IMR-90 (cell line): ENCODE measurements around the gene DSTYK.
"Not testable (repeated sequence)": the region's sequence is repeated elsewhere in the genome, so short reads cannot be mapped to it uniquely, and the experiment has no call there.

Experiments
- MXI1 ChIP-seq: IDR thresholded peaks from 2 replicates; pipeline ENCODE4 v1.6.1; 2012; ENCODE audit warnings: low read depth, mild to moderate bottlenecking, low read length, moderate library complexity, borderline replicate concordance
- POLR2A ChIP-seq: IDR thresholded peaks from 2 replicates; pipeline ENCODE4 v1.6.1; 2012; ENCODE audit warnings: mild to moderate bottlenecking, low read depth, low read length
- RAD21 ChIP-seq: IDR thresholded peaks from 2 replicates; pipeline ENCODE4 v1.6.1; 2012; ENCODE audit warnings: low read length, improper control_type of control experiment
- RFX5 ChIP-seq: IDR thresholded peaks from 2 replicates; pipeline ENCODE4 v1.8.0; 2012; ENCODE audit warnings: low read depth, mild to moderate bottlenecking, low read length, moderate library complexity
- SMC3 ChIP-seq: fragments of 150-350 bp; IDR thresholded peaks from 2 replicates; pipeline ENCODE4 v1.6.1; 2016; ENCODE audit warnings: low read depth, mild to moderate bottlenecking, antibody characterized with exemption, low read length, moderate library complexity
- TF ChIP-seq, protein P1 (sequence below): conservative IDR thresholded peaks from 2 replicates; pipeline ENCODE4 v1.5.1; 2012; ENCODE audit warnings: mild to moderate bottlenecking, low read depth, low read length, improper control_type of control experiment
- TF ChIP-seq, protein P2 (sequence below): fragments of 150-350 bp; IDR thresholded peaks from 2 replicates; pipeline ENCODE4 v1.6.1; 2017; ENCODE audit warnings: mild to moderate bottlenecking, antibody characterized with exemption, low read length, low read depth

DNA sequence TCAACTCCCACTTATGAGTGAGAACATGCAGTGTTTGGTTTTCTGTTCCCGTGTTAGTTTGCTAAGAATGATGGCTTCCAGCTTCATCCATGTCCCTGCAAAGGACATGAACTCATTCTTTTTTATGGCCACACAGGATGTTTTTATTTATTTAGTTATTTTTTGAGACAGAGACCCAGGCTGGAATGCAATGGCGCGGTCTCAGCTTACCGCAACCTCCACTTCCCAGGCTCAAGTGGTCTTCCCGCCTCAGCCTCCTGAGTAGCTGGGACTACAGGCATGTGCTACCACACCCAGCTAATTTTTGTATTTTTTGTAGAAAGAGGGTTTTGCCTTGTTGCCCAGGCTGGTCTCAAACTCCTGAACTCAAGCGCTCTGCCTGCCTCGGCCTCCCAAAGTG lies 31.2 kb downstream of the DSTYK start:
- TF ChIP-seq, protein P1, sequence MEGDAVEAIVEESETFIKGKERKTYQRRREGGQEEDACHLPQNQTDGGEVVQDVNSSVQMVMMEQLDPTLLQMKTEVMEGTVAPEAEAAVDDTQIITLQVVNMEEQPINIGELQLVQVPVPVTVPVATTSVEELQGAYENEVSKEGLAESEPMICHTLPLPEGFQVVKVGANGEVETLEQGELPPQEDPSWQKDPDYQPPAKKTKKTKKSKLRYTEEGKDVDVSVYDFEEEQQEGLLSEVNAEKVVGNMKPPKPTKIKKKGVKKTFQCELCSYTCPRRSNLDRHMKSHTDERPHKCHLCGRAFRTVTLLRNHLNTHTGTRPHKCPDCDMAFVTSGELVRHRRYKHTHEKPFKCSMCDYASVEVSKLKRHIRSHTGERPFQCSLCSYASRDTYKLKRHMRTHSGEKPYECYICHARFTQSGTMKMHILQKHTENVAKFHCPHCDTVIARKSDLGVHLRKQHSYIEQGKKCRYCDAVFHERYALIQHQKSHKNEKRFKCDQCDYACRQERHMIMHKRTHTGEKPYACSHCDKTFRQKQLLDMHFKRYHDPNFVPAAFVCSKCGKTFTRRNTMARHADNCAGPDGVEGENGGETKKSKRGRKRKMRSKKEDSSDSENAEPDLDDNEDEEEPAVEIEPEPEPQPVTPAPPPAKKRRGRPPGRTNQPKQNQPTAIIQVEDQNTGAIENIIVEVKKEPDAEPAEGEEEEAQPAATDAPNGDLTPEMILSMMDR = not testable (repeated sequence)
- TF ChIP-seq, protein P2, sequence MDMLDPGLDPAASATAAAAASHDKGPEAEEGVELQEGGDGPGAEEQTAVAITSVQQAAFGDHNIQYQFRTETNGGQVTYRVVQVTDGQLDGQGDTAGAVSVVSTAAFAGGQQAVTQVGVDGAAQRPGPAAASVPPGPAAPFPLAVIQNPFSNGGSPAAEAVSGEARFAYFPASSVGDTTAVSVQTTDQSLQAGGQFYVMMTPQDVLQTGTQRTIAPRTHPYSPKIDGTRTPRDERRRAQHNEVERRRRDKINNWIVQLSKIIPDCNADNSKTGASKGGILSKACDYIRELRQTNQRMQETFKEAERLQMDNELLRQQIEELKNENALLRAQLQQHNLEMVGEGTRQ = not testable (repeated sequence)
- not testable (repeated sequence) for TF ChIP-seq POLR2A, SMC3, RFX5, RAD21, MXI1
